Left cardiac atrium (tissue), 4 donors: ENCODE results near the gene SLC1A3. TPM values are rescaled to one million over a fixed set of nuclear protein-coding genes. Genes with fewer than 3 reads are reported as not detected.
A peak's percentile ranks its signal among the peaks of the same experiment; 100 is the strongest.
"Not testable (repeated sequence)": the region's sequence is repeated elsewhere in the genome, so short reads cannot be mapped to it uniquely, and the experiment has no call there.

ENCODE experiments used
- ATAC-seq, 2 donors: fragments of 200-7000 bp; cut with Tn5 transposase; one replicate each; pipeline ENCODE4 v1.9.1; 2020; ENCODE audit warnings: mild to moderate bottlenecking in 2 of 2, moderate library complexity in 2 of 2
- DNase-seq: peaks from one replicate; pipeline ENCODE4 v3.0.0-alpha.2; 2020
- intact Hi-C, 2 donors: fragments of 100-400 bp; cut with DNase I; formaldehyde crosslinking; loops; one replicate each; pipeline versions ENCODE4 v1.14.1 to v1.15.1; 2022 to 2023
- long read RNA-seq: library from polyadenylated mRNA; unstranded; transcript quantifications from one replicate; pipeline ENCODE4 v2.0.0, GENCODE V29; 2021
- total RNA-seq, 2 donors: library from RNA; stranded (reverse); fragmentation: NEBNext Ultra II Directional; extraction: Animal tissue kit (Norgen Biotek cat#: 25700); gene quantifications; one replicate each; pipeline ENCODE4 v1.2.1, GENCODE V29; 2021
- donor health status: DM: no; HTN: yes; CAD: no.
- donor health status: DM: no; HTN: yes; CAD: no; lungs with severe emphysema.
- donor health status: DM: yes; HTN: yes; CAD: no.
- donor health status: Dilated cardiomyopathy.

The SLC1A3 gene
- 10 to 100 TPM; 44.9 to 66.6 TPM for total RNA-seq
- long read RNA-seq, full-length matches to known transcripts: 11 of 27 reads
- long read RNA-seq, partial matches to known transcripts: 16 of 27 reads
- long read RNA-seq, other reads (novel, unspliced or antisense): 0 of 27 reads

DNA sequence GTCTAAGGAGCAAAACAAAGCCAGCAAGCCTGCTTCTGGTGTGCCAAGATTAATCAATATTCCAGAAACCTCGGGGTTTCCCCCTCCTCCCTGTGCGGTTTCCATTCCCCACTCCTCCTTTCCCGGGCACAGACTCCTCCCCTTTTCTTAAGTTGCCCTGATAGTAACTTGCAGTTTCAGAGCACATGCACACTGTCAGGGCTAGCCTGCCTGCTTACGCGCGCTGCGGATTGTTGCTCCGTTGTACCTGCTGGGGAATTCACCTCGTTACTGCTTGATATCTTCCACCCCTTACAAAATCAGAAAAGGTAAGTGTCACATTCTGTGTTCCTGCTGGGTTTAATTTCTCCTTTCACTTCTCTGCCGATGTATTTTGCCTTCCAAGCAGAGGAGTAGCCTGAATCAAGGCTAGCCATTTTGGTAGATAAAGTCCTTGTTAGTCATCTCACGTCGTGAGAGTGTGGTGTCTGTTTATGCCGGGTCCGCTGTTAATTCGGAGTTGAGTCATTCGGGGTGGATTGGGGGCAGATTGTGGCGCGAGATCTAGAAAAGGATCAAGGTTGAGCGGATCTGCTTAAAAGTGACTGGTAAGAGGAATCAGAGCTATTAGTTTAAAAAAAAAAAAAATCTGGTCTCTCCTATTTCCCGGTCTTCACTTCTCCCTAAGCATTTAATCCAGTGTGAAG is at the start of gene SLC1A3:
Gene SLC1A3 (plus strand): TSS at position 179 of the 686 bp plus-strand sequence. CDS start 1,818 bp downstream, outside the sequence.
- intact Hi-C loops: loop anchor here in 1 of 2 donors (5.0 to 10.0 kb wide), 2 partner anchors 46 to 192 kb away; no protein-coding TSS in a partner anchor
- DNase-seq (peak; percentile 53), ATAC-seq (peak; percentile 88 to 96)

- ATAC-seq (no peak), DNase-seq (no peak)
- intact Hi-C loops: no loop called here
Measured at GRCh38 chr5:36558641-36559040, 47.8 kb upstream of the SLC1A3 start.

DNA sequence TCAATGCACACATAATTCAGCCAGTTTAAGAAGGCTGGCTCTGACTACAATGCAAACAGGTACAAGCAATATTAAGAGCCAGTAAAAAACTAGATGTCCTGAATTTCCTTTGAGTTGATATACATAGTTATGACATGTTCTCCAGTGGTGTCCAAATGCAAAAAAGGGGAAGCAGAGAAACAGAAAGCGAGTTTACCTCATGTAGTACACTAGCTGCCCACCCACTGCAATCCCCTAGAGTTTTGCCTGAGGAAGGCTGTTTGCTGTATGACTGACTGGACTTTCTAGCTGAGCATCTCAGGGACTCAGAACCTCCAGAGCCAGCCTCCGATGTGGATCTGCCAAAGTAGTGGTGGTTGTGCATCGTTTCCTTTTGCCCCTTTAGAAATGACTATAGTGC is 44.8 kb upstream of the SLC1A3 start:
- intact Hi-C loops: no loop called here

DNA sequence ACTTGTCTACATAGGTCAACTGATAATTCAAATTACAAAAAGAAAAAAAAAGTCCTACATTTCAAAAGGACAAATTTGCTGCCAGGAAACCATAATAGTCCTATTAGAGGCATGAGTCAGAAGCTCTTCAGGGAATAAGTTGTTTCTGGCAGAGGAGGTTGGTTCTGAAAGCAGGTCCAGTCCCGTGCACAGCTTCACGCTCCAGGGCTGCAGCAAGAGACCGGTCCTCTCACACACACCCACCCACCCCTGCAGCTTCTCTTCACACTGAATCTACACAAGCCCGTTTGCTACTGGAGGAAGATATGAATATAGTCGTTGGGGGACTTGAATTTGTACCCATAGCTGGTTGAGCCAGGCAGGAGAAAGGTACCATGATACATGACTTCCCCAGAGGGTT is 36.9 kb upstream of the SLC1A3 start:
- DNase-seq: peak; percentile 25
- intact Hi-C loops: no loop called here
- peak; percentile 80 to 89 for ATAC-seq

More for the DNA sequence above, 44.8 kb upstream of the SLC1A3 start:
- no peak for DNase-seq
- no peak for ATAC-seq

GRCh38 chr5:36570301-36571095 is 35.9 kb upstream of the SLC1A3 start:
- DNase-seq: peak; percentile 31
- intact Hi-C loops: no loop called here
- ATAC-seq: peak; percentile 69 to 78

DNA sequence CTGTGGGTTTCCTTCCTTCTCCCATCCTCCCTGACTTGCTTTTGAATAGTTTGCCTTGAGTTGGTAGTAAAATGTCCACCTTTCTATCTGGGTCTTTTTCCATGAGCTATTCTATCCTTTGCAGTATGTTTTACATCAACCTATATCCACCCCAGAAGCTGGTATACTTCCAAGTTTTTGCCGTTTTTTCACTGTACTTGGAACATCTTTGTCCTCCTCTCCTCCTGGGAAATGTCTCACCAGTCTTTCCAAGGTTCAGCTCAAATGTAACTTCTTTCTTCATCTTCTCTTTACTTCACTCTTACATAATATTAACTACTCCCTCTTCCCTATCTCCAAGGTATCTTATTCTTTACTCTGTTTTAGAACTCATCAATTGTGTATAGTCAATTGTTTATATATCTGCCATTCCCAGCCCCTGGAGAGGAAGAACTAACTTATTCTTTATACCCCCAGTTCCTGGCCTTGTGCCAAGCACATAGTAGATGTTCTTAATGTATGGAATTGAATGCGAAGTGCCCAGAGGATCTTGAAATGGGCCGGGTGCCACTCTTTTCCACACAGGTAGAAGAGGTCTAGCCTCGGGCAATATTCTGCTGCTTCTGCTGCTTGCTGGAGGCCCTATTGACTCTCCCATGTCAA is 34.9 kb upstream of the SLC1A3 start:
- DNase-seq (no peak), ATAC-seq (no peak)
- intact Hi-C loops: no loop called here

GRCh38 chr5:36573438-36573837 is 33.0 kb upstream of the SLC1A3 start:
- intact Hi-C loops: no loop called here
- DNase-seq: no peak
- ATAC-seq: no peak

DNA sequence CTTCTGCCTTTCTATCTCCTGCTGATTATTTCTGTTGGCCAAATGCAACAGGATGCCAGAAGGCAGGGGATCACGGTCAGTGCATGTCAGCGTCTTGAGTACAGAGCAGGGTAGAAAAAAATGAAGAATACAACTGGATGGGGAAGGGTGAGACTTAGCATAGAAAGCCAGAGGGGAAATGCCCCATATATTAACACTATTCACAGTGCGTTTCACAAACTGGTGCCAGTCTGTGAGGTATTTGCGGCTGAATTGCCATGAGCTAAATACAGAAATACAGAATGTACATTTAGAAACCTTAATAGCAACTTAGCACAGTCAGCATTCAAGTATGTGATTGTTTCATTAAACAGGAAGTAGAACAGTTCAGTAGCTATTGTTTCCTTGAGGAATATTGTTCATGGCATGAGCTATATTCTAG is 31.0 kb upstream of the SLC1A3 start:
- no peak for ATAC-seq

DNA sequence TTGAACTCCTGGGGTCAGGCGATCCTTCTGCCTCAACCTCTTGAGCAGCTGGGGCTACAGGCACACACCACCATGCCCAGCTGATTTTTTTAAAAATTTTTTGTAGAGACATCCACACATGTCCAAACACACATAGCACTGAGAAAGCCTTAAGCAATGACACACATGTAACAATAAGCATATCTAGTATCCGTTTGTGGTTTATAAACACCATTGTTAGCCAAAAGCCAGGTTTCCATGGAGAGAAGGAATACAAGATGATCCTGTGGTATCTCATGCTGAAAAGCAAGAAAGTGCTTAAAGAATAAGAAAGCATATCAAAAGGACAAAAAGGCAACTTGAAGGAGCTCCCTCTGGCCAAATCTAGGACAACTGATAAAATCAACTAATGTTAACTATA is 29.7 kb upstream of the SLC1A3 start:
- DNase-seq: no peak
- intact Hi-C loops: no loop called here
- no peak for ATAC-seq

More for the DNA sequence above, 31.0 kb upstream of the SLC1A3 start:
- DNase-seq: no peak
- intact Hi-C loops: no loop called here

DNA sequence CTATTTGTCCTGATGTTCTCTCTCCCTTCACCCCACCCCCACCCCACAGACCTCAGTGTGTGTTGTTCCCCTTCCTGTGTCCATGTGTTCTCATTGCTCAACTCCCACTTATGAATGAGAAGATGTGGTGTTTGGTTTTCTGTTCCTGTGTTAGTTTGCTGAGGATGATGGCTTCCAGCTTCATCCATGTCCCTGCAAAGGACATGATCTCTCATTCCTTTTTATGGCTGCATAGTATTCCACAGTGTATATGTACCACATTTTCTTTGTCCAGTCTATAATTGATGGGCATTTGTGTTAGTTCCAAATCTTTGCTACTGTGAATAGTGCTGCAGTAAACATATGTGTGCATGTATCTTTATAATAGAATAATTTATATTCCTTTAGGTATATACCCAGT is 26.5 kb upstream of the SLC1A3 start:
- DNase-seq, intact Hi-C loops, ATAC-seq: not testable (repeated sequence)

DNA sequence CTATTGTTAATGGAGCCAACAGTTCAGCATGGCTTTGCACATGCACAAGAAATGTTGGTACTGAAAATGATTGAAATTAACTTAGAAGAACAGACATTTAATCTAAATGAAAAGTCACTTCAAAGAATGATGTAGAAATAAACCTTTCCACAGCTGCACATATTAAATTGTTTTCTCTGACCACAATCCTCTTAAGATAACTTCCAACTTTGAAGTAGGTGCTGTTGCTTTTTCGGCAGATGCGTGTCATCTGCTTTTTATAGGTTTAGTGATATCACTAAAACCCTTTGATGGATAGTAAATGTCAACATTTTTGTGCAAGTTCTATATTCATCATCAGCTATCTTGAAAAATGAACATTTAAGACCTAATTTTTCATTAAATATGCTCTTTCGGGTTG is 25.3 kb upstream of the SLC1A3 start:
- intact Hi-C loops: no loop called here
- ATAC-seq: no peak
- DNase-seq: no peak

DNA sequence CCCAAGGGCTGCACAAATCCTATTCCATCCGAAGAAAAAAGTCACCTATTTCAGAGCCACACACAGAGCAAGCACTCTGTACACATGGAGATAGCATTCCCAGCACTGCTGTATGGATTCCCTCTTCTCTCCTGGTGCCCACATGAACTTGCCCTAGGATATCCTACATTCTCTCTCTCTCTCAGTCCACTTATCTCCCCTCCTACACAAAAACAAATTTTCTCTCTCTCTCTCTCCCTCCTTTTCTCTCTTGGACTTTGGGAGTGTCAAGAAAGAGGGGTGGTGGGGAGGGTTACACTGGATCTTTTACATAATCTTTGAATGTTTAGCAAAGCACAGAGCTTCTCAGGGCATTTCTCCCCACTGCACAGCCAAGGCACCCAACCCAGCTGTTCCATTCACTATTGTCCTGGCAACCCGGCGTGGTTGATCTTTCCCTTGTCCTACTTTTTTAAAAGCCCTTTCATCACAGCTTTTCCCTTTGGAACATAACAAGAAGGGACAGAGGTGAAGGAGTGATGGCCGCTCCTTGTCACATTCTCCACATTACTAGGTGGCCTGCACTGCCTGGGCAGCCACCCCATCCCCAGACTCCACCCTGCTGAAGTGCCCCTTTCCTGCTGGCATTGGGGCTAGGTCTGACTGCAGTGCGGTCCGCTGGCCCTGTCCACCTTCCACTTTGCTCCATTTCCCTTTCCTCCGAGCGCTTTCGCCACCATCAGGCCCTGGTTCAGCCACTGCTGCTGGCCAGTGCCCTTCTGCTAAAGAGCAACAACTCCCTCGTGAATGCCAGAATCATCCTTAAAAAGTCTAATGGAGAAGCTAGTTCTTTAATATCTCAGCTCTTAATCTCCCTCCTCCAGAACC is 22.2 kb upstream of the SLC1A3 start:
- DNase-seq (no peak), ATAC-seq (peak in 1 of 2 donors; percentile 70)
- intact Hi-C loops: no loop called here

GRCh38 chr5:36585701-36586100 is 20.7 kb upstream of the SLC1A3 start:
- DNase-seq: no peak
- no peak for ATAC-seq
- intact Hi-C loops: no loop called here

DNA sequence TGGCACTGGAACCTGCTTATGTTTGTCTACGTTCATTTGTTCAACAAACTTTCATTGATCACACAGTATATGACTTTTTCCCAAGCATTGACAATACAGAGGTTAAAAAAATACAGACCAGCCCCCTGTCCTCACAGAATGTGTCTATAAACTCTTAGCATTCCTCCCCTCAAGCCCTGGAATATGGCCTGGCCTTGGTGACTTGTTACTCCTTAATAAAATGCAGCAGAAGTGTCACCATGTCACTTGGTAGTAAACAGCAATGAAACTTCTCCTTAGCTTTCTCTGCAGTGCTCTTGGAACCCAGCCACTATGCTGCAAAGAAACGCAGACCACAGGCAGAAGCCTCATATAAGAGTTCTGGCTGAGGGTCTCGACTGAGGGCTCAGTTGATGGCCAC is 19.1 kb upstream of the SLC1A3 start:
- DNase-seq (no peak), ATAC-seq (no peak)
- intact Hi-C loops: no loop called here

GRCh38 chr5:36589735-36590134 is 16.7 kb upstream of the SLC1A3 start:
- ATAC-seq, intact Hi-C loops, DNase-seq: not testable (repeated sequence)

DNA sequence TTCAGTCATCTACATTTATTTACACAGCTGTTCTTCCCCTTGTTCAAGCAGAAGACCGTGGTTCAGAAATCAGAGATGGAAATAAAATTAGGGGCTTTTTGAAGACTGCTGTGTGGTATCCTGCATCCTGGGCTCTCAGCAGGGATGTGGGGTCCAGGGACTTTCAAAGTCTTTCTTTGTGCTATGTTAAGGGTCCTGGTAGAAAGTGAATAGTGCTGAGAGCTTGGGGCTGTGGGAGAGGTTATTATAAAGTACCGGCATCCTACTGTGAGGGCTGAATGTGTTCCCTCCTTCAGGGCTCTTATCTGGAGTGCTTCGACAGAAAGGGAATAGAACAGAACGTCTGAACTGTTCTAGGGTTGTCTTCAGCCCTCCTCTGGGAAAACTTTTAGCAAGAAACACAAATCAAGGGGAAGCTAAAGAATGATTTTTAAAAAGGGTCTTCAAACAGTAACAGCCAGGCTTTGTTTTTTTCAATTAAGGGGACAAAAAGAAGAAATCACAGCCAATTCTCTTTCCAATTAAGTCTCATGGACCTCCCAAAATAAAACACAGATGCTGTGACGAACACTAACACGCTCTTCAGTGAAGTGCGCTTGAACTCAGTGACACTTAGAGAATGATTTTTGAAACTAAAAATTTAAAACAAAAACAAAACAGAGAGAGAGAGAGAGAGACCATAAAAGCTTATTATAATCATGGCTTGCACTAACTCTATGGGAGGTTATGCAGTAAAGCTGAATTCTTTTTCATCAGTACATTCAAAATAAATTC is 15.7 kb upstream of the SLC1A3 start:
- intact Hi-C loops: no loop called here
- ATAC-seq (peak; percentile 65 to 74), DNase-seq (no peak)

- intact Hi-C loops: no loop called here
- ATAC-seq: no peak
- DNase-seq: no peak
Measured at GRCh38 chr5:36593867-36594266, 12.5 kb upstream of the SLC1A3 start.

- DNase-seq: no peak
- ATAC-seq: no peak
- intact Hi-C loops: no loop called here
Measured at GRCh38 chr5:36596247-36596646, 10.2 kb upstream of the SLC1A3 start.
